ENCODE results near the gene CDH4.

The CDH4 gene

GRCh38 chr20:61655591-61655990, 403.5 kb downstream of the CDH4 start:
- DNase-seq (ENCODE audit: low spot score) = no peak

- DNase-seq (ENCODE audit: low spot score) = no peak
Measured at GRCh38 chr20:61656198-61656597, 404.1 kb downstream of the CDH4 start.

DNA sequence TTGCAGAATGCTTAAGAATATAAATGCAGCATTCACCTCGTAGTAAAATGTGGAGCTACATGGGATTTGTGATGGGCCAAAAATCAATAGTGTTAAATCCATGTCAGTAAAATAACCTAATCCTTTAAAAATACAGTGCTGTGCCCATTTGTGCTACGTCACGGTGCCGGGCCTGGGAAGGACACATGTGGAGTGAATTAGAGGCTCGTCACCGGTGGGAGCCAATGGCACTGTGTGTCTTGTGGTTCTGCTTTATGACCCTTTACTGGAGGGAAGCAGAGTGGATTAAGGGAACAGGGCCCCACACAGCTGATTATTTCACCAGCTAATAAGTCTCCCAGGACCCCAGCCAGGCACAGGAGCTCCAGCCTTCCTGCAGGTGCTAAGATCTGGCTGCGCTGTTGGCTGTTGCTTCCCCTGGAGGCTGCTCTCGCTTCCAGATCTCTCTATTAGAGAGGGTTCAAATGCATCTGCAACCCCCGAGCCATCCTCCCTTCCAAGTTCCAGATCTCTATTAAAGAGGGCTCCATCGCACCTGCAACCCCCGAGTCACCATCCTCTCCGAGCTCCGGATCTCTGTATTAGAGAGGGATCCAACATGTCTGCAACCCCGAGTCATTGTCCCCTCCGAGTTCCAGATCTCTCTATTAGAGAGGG, 405.8 kb downstream of the CDH4 start:
- no peak for DNase-seq (ENCODE audit: low spot score)

GRCh38 chr20:61658563-61658962, 406.5 kb downstream of the CDH4 start:
- no peak for DNase-seq (ENCODE audit: low spot score)

DNA sequence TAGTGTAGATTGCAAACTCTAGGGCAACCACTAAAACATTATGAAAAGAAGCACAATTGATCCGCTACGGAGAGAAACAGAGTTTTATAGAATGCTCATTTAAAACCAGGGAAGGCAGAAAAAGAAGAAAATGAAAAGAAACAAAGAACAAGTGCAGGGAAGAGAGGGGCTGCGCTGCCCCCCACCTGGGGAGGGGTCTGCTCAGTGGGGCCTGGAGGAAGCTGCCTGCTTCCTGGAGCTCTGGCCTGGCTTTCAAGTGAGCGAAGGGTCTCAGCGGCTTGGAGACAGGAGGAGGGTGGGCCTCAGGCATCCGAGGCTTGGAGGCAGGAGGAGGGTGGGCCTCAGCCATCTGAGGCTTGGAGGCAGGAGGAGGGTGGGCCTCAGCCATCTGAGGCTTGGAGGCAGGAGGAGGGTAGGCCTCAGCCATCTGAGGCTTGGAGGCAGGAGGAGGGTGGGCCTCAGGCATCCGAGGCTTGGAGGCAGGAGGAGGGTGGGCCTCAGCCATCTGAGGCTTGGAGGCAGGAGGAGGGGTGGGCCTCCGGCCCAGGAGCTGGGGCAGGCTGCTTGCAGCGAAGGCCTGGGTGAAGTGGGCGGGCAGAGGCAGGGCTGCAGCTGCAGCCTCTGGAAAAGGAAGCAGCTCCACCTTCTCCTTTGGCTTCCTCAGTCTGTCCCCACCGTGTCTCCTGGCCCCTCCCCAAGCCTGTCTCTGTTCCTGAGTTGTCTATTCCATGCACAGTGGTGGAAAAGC, 407.4 kb downstream of the CDH4 start:
- DNase-seq (ENCODE audit: low spot score) = no peak

DNA sequence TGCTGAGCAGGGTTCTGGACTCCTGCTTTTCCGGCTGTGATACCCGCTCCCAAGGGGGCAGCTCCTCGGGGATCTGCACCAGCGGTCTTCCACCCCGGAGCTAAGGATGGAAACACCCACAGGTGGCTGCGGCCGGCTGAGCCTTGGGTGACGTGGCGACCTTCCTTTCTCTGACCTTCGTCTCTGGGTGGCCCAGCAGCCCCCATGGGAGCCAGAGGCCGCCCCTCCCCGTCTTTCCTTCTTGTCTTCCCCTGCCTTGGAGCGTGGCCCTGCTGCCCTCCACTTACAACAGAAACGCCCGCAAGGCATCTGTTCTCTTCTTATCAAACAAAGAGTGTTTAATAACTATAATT, 407.9 kb downstream of the CDH4 start:
- no peak for DNase-seq (ENCODE audit: low spot score)

DNA sequence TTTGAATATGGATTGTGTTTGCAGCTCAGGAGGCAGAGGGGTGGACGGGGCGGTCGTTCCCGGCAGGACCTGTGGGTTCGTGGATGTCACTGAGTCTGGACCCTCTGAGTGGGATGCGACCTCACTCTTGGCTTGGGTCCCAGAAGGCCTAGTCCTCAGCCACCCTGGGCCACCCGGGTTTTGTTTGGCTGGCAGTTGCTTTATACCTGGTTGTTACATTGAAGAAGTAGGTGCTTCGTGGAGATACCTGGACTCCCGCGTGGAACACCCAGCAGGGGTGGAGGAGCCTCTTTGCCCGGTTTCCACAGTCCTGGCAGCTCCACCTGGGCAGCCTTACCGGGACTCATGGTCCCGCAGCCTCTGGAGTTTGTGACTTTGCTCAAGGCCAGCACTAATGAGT, 408.5 kb downstream of the CDH4 start:
- DNase-seq (ENCODE audit: low spot score) = no peak

GRCh38 chr20:61661025-61661424, 409.0 kb downstream of the CDH4 start:
- no peak for DNase-seq (ENCODE audit: low spot score)

- DNase-seq (ENCODE audit: low spot score) = no peak
Measured at GRCh38 chr20:61661583-61661982, 409.5 kb downstream of the CDH4 start.

- DNase-seq (ENCODE audit: low spot score) = no peak
Measured at GRCh38 chr20:61662226-61662967, 410.3 kb downstream of the CDH4 start.

- DNase-seq (ENCODE audit: low spot score) = peak; percentile 73
Measured at GRCh38 chr20:61662968-61663331, 410.9 kb downstream of the CDH4 start.

DNA sequence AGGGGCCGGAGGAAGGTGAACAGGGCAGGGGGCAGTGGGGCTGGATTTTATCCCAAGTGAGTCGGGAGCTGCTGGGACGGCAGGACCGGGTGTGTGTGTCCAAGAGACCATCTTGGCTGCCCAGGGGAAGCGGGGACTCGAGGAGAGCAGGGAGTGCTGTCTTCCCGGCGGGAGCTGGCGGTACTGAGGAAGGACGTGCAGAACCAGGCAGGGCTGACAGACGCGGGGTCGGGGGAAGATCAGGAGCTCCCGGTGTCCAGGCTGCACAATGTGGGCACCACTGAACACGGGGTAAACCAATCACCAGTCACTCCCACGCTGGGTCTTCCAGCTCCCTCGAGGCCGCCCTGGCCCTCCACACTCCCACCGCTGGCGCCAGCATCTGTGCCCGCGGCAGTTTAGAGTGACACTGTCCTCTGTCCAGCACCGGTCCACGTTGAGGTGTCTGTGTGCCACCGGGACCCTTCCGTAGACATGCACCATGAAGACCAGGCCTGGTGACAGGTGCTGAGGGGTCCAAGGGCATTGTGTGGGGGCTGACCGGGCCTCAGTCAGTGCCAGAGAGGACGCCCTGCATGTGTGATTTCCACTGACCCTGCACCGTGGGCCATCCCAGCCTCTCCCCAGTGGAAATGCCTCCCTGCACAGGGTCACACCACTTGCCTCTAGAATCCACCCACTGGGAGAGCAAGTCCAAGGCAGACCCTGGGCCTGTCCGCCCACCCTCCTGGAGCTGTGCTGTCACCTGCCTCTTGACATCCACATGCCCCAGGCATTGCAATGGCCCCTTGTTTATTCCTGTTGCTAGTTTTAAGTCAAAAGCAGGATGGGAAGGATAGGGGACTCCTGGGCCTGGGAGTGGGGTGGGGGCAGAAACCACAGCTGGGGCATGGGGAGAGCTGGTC, 411.7 kb downstream of the CDH4 start:
- no peak for DNase-seq (ENCODE audit: low spot score)

- peak; percentile 15 for DNase-seq (ENCODE audit: low spot score)
Measured at GRCh38 chr20:61664556-61665320, 412.7 kb downstream of the CDH4 start.

DNA sequence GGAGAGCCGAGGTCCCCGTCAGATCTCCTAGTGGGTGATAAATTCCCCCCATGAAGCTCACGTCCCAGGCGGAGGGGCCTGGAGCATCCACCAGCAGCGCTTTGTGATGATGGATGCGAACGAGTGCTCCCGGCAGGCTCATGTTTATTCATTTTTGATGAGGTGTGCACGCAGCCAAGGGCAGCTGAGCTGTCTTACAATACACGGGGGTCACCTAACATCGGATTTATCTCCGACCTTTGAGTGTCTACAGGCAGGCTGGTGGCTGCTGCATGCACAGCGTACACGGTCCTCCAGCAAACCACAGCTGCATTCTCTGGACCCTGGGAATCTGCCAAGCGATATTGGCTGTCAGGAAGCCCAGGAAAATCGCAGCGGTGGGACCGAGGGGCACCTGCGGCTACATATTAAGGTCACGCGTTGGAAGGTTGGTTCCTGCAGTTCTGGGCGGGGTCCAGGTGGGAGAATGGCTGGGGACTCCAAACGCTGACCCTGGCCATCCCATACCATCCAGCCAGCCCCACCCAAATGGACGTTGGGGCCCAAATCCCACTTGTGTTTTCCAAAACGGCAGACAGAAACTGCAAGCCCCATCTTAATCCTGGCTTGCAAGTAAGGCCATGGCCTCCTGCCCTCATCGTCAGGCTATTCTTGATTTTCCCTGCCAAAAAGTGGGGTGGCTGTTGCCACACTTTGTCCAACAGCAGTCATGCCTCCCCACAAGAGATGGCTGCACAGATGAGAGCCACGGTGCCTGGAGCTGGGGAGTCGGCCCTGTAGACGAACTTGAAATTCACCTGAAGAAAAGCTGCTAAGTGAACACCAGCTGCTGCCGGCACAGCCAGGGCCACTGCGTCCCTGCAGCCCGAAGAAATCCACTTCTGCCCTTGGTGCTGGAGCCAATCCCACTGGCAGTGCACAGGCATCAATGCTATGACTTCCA, 413.7 kb downstream of the CDH4 start:
- no peak for DNase-seq (ENCODE audit: low spot score)

DNA sequence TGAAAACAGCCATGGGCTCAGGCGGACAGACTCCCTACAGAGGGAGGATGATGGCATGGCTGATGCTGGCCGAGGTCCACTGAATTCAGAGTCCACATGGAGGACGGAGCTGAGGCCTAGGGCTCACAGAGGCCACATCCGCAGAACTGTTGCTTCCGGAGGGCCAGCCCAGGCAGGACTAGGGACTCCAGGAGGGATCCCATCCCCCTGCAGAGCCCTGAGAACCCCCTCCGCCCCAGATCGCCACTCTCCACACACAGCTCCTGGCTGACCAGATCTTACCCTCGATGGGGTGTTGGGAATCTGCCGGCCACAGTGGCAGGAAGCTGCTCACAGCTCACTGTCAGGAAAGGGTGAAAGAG, 414.4 kb downstream of the CDH4 start:
- DNase-seq (ENCODE audit: low spot score) = no peak

DNA sequence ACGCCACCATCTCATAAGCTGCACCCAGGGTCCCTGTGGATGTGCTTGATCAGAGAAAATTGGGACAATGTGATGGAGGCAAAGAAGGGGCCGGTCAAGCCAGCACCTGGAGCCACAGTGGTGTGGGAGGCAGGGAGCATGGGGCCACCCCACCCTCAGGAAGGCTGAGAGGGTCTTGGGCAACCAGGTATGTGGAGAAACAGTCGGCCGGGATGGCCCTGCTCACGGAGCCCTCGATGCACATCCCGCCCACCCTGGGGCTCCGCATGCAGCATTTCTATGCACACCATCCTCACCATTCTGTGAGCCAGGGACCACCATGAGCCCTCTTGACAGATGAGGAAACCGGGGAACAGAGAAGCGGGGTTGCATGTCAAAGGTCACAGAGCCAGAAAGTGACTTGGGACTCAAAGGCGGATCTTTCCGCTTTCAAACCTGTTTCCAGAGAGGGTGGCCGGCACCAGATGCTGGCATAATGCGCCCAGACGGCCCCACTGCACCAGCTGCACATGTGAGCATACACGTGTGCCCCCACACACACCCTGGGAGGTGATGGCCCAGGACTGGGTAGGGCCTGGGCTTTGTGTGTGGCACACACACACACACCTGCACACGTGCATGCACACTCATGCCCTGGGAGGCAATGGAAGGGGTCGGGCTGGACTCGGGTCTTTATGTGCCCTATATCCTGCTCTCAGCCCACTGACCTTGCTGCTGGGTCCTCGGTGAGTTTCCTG, 415.2 kb downstream of the CDH4 start:
- no peak for DNase-seq (ENCODE audit: low spot score)

DNA sequence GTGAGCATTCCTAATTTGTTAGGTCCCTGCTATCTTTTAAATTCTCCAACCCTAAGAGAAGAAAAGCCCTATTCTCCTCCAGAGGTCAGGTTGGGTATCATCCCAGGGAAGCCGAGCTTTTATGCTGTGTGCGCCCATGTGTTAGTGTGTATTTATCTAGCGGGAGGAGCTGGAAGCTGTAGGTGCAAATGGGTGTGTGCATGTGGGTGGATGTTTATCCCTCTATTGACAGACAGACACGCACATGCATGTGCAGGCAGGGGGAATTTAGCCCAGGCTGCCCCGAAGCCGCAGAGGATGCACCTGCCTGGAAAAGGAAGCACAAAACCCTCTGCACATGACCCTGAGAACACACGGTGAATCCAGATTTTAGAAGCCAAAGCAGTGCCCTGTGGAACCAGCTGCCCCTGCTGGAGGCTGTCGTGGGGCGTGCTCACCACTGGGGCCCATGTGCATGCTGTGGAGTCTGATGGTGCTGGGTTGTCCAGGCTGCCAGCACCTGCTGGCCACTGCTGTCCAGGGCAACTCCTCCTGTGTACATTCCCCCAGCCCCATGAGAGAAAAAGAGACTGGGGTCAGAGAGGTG, 416.1 kb downstream of the CDH4 start:
- no peak for DNase-seq (ENCODE audit: low spot score)

DNA sequence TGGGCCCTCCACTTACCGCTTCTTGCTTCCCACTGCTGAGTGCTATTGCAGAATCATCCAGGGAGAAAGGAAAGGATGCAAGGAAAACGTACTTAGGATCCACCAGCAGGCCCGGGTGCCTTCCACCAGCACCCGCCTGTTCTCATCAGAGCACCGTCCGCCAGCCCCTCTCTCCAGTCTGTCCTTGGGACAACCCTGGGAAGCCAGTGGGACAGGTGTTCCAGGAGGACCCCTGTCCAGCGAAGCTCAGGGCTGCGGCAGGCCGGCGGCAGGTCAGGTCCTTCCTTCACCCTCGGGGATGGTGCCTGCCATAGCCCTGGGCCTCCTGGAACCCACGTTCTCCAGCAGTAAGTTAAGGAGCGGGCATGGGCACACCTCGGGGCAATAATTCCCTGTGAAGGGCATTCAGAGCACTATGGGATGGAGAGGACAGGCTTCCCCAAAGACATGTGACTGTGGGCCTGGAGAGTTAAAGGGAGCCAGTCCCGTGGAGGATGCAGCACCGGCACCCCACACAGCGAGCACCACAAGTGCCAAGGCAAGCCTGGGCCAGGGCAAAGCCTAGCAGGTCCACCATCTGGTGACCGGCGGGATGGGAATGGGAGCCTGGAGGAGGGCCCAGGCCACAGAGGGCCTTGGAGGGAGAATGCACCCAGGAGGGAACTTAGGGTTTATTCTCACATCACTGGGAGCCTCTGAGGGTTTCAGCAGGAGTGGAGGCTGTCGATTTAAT, 416.9 kb downstream of the CDH4 start:
- no peak for DNase-seq (ENCODE audit: low spot score)

- DNase-seq (ENCODE audit: low spot score) = no peak
Measured at GRCh38 chr20:61670274-61670673, 418.2 kb downstream of the CDH4 start.
